Smooth muscle cell of the brain vasculature (primary cell): ENCODE data around the gene ATG7.

Experiments
- DNase-seq: peaks from one replicate; pipeline ENCODE4 v3.0.0-alpha.2; 2012; ENCODE audit warnings: low read depth, low spot score

ATG7 gene

DNA sequence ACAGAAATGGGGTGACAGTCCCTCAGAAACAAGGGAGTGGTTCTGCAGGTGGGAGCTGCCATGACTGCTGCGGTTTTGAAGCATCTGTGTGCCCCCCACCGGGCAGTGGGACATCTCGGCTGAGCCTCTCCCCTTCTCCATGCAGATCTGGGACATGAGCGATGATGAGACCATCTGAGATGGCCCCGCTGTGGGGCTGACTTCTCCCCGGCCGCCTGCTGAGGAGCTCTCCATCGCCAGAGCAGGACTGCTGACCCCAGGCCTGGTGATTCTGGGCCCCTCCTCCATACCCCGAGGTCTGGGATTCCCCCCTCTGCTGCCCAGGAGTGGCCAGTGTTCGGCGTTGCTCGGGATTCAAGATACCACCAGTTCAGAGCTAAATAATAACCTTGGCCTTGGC is 282.5 kb downstream of the ATG7 start:
- DNase-seq = no peak

DNA sequence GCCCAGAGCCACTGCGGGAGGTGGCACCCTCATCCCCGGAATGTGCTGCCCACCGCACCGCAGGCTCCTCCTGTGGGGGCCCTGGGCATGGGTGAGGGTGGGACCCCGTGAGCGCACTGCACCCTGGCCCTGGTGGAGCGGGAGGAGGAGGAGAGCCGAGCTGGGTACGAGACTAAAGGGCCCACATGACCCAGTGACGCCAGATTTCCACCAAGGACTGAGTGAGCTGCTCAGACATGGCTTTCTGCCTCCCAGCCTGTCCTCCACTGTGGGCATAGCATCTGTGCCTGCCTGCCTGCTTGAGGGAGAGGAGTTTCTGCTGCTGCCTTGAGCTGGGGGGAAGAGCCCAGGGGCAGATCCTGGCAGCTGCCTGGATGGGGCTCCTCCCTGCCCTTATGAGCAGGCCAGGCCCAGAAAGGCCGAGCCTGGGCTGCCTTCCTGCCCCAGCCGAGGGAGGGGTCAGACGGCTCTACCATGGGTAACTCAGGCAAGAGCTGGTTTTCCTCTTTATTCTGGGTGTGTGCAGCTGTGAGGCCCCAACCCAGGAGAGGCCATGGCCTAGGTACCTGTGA is 283.1 kb downstream of the ATG7 start:
- no peak for DNase-seq

DNA sequence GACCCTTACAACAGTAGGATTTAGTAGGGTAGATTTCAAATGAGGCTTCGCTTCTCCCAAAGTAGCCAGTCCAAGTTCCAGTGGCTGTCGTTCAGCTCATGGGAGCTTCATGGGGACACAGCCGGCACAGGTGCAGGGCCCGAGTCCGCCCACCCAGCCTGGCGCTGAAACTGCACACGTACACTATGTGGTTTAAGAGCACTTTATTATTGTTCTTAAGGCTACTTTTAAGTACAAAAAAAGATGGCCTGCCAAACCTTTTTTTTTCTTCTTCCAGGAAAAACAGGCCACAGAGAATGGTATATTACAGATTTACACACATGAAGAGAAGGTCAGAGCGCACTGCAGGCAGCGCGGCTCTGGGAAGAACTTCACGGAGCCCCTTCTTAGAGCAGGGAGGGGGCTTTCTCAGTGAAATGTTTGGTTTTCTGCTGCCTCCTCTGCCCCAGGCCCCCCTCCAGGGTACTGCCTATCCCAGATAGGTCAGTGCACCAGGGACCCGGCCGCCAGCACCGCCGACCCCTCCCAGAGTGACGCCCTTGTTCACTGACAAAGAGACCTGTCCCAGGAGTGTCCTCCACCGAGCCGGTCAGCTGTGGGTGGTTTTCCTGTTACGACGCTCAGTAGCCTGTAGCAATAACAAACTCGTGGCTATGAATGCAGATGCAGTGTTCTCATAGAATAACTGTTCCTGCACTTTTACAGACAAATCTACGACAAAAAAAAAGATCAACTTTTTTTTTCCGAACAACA is 283.9 kb downstream of the ATG7 start:
- no peak for DNase-seq

DNA sequence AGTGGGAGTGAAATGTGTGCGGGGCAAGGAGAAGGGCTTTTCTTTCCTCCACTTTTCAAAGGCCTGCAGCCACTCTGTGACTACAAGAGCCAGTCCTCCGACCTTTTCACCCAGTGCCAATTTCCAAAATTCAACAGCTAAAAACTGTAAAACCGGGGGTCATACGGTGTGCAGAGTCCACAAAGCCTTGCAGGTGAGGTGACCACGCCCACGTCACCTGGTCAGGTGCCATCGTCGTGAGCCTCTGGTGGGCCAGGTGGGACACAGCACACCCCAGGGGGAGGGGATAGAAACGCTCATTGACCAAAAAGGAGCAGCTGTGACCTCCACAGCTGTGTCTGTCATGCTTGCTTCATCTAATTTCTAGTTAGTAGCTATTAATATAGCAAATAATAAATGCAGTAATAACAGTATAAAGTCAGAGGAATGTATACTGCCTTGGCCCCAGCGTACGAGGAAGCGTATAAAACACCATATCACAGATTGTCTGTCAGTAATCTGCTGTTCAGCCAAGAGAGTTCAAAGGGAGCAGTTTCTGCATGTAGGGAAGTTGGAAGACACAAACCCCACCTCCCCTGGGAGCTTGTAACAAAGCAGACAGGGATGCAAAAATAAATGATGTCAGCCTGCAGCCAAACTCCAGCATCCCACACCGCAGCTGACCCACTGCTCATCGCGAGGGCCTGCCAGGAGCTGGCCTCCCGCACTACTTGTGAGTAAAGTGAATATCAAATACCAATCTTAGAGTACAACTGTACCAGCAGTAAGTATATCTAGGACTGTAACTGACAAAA is 284.9 kb downstream of the ATG7 start:
- DNase-seq = peak; percentile 93

DNA sequence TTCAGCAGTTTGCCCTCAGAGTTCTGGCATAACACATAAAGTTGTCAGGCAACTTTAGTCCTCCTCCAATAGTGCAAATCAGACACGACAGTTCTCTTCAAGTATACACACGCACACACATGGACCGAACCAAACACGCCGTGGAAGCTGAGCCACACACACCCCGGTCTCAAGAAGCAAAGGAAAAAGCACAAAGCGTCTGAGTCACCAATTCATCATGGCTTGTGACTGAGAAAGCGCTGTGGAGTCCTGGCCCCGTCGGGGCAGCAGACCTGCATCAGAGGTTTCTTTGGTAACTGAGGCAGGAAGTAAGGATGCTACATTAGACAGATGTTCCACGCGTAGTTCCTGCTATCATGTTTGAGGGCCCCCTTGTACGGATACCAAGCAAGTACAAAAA is 285.8 kb downstream of the ATG7 start:
- DNase-seq = no peak

DNA sequence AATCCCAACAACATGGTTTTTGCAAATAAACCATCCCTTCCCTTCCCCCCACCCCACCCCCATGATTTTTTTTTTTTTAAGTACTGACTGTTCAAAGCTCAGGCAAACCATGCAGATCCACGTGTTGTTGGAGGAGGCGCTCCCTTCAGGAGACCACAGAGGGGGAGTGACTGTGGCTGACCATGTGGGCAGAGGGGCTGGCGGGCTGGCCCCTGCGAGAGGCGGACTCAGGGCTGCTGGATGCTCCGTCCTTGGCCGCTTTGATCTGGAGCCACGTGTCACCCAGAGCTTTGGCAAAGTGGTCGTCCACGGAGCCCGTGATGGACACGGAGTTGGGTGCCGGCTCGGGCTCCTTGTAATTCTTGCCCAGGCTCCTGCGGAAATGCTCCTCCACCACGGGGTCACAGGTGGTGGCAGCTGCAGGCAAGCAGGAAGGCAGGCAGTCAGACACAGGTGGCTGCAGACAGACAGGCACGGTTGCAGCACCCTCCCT is 286.3 kb downstream of the ATG7 start:
- DNase-seq = no peak

DNA sequence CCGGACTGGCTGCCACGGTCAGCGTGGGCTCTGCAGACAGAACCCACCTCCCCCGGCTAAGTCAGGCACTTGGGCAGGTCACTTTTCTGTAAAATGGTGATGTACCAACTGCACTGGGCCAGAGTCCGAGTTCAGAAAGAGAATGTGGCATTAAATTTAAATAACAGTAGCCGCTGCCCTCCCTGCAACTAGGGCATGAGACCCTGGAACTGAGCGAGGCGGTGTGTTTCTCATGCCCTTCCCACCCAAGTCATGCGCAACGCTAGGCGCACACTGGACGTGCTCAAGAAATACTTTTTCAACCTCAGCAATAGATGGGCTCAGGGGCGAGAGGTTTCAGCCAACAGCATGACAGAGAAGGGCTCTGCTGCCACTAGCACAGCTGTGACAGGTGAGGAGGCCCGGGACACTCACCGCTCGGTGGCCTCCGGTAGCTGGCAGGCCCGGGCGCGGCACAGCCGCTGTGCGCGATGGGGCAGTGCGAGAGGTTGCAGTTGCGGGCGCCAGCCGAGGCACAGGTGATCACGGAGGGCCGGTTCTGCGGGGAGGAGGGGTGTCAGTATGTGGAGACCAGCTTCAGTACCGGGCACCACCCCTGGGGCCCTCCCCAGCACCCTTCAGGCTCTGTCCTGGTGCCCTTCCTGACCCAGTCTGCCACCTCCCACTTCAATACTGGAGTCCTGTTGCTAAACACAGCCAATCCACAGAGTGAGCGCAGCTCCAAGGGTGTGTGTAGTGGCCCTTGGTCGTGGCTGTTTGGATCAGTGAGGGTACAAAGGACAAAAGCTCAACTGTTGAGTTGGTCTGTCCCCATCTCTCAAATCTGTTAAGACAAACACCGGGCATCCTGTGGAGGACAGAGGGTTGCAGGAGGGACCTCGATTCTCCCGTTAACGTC is 287.0 kb downstream of the ATG7 start:
- DNase-seq = no peak

DNA sequence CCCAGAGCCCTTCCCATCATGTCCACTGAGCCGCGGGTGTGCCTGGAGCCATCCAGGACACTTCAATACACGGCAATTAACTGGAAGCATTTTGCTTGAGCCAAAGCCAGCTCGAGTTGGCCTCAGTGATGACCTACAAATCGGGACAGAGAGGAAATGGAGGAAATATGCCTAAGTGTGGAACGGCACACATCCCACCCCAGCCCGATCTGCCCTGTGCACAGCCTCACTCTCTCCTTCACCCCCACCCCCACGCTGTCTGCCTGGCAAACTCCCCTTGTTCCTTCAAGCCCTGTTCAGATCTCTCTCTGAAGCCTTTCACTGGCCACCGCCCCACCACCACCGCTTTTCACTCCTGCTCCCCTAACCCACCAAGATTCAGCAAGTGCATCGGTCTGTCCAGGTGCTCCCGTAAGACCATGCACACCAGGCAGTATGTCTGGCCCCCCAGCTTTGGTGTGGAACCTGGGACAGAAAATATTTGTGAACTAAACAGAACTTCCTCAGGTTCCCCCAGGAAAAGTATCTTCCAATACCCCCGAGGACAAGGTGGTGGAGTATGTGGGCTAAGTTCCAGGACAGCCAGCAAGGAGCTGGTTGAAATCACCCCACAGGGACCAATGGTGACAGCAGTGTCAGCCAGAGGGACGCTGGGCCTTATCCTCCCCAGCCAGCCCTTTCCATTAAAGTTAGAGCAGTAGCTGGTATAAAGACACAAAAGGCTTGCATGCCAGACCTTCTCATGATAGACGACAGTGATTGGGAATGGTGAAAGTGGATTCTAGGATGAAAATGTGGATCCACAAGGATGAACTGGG is 287.8 kb downstream of the ATG7 start:
- DNase-seq = no peak

DNA sequence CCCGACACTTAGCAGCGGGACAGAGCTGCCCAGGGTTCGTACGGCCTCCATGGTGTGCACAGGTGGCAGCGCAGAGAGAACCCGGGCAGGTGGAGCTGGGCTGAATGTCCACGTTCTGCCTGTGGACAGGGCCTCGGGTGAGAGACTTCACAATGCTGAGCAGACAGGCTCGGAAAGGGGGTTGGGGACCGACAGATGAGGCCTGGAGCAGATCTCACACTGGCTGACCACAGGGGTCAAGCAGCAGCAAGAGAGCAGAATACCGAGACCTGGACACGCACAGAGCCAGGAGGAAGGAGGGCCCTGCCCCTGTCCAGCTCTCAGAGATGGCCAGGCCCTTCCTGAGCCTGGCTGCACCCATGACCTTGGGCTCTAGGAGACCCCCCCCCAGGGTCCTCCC is 288.5 kb downstream of the ATG7 start:
- no peak for DNase-seq

DNA sequence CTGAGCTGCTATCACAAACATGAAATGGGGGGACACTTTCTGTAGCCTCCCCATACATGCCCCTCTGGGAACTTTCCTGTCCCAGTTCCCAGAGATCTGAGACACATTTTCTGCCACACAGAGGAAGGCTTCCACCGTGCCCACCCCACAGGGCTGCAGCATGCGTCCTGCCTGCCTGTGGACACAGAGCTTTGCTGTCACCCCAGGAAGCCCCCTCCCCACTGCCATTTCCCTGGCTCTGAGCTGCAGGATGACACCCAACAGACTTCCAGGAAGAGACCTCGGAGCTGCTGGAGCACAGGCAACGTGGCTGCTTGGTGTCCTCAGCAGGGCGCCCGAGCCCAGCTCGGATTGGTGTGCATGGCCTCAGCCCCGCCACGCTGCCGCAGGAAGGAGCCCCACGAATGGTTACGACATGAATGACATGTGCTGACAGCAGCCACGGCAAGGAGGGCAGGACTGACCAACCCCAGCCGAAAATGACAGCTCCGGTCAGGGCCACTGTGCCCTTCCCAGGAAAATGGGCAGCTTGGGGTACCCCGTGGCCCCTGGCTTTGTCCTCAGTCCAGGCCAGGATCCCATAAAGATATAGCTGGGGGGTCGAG is 290.2 kb downstream of the ATG7 start:
- DNase-seq = no peak

DNA sequence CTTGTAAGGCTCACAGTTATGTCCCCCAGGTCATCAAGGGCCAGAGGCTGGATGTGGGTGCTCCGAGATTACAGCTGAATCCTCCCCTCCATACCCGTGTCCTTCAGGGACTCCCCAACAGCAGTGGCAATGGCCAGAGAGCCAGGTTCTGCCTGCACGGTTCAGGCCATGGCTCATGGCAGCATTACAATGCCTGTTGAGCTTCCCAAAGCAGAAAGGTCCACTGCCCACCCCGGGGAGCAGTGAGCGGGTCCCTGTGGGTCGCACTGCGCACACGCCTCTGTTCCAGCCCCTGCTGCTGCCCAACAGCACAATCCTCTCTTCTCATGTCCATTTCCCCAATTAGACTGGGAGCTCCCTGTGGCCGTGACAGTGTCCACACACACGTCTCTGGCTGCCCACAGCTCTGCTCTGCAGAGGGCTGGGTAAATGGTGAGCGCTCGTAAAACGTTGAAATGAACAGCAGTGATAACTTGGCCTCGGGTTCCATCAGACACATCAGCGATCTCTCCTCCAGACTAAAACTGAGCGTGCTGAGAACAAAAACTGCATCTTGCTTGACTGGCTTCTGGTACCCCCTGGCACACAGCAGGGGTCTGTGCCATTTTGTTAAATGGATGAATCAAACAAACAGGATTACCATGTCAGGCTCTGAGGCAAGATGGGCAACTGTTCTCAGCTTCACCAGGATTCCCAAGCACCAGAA is 291.1 kb downstream of the ATG7 start:
- no peak for DNase-seq

DNA sequence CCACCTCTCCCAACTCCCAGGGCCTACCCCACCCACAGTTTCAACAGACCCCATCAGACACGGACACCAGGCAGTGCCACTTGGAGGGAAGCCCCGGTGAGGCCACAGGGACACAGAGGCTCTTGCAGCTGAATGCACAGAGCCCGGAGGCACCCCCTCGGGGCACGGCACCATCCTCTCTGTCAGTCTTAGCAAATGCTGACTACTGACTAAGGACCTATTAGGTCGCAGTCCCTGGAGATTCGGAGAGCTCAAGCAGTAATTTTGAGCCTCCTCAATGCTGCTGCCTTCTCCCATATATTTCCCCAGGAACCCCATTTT is 291.6 kb downstream of the ATG7 start:
- DNase-seq = no peak

DNA sequence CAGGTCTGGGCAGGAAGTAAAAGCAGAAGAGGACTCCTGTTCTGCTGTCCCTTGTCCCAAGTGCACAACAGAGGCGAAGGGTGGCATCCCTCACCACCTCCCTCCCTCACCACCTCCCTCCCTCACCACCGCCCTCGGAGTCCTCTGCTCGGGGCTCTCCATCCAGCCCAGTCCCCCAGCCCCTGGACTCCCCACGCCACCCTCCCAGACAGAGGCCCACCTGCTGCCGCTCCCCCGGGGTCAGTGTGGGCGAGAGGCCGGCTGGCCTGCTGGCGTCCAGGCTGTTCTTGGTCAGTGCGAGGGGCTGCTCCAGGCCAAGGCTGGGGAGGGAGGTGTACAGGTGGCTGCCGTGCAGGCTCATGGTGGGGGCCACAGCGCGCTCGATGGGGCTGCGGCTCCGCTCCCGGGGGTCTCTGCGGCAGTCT is 292.4 kb downstream of the ATG7 start:
- DNase-seq = no peak

DNA sequence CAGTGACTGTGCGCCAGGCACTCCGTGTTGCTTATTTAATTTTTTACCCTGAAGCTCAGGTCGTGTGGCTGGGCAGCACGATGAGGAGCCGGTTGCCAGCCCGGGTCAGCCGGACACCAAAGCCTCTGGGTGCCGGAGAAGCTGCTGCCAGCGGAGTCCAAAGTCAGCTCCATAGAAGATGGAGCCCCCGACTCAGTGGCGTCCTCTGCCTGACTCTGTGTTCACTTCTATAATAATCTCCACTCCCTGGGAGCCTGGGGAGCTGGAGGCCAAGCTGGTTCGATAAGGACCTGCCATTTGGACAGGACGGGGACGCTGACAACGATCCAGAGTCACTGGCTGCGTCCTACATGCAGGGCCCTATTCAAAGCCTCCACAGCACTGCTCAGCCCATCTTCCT is 292.9 kb downstream of the ATG7 start:
- no peak for DNase-seq

DNA sequence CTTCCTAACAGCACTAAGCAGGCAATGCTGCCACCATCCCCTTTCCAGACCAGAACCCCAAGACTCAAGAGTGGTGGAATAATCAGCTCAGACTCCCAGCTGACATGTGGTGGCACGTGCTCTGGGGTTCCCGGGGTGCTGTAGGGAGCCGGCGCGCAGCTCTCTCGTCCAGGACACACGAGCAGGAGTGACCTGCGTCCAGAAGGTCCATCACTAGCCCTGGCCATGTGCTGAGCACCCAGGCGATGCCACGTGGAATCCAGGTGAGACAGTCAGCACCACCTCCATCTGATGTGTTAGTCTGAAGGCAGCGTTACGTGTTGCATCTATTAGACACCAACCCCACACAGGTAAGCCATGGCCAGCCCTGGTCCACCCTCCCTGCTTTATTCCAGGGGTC is 293.3 kb downstream of the ATG7 start:
- no peak for DNase-seq

DNA sequence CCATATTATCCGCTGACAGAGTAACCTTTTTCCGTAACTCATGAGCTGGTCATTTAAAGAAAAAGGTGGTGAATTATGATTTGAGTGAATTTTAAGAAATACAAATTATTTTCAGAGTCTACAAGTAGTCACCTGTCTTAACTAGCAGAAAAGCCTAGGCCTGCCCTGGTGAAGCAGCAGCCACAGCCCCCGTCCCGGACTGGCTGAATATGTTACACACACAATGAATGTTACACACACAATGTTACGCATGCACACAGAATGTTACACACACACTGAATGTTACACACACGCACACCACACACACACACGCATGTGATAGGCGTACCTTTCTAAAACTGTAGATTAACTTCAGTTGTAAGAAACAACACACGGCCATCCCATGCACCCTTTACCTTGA is 293.7 kb downstream of the ATG7 start:
- no peak for DNase-seq

DNA sequence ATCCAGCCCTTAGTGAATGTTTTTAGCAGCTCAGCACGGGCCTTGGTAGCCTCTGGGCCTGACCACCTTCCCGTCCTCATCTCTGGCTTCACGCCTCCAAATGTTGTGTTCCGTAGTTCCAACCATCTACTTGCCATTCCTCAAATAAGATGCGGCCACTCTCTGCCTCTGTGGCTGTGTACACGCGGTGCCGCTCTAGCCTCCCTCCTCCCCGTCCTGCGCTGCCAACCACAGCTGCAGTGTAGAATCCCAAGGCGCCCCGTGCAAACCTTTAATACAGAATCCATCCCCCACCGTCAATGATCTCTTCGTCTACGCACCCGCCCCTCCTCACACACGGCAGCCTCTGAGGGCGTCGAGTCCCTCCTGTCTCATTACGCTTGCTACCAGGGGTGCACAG is 294.3 kb downstream of the ATG7 start:
- DNase-seq = no peak

DNA sequence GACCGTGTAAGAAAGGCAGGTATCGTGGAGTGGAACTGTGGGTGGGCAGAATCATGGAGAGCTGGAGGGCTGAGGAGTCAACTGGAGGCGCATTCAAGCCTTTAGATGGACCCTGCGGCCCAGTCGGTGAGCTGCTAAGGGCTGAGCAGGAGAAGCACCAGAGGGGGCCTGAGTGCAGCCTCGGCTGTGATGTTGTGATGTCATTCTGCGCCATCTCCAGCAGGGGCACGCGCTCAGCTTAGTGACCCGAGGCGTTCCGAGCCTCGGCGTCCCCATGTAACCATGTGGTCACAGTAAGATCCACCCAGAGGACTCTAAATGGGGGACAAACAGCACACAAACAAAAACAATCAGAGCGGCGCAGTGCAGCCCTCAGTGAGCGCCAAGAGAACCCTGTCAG is 294.7 kb downstream of the ATG7 start:
- DNase-seq = no peak

DNA sequence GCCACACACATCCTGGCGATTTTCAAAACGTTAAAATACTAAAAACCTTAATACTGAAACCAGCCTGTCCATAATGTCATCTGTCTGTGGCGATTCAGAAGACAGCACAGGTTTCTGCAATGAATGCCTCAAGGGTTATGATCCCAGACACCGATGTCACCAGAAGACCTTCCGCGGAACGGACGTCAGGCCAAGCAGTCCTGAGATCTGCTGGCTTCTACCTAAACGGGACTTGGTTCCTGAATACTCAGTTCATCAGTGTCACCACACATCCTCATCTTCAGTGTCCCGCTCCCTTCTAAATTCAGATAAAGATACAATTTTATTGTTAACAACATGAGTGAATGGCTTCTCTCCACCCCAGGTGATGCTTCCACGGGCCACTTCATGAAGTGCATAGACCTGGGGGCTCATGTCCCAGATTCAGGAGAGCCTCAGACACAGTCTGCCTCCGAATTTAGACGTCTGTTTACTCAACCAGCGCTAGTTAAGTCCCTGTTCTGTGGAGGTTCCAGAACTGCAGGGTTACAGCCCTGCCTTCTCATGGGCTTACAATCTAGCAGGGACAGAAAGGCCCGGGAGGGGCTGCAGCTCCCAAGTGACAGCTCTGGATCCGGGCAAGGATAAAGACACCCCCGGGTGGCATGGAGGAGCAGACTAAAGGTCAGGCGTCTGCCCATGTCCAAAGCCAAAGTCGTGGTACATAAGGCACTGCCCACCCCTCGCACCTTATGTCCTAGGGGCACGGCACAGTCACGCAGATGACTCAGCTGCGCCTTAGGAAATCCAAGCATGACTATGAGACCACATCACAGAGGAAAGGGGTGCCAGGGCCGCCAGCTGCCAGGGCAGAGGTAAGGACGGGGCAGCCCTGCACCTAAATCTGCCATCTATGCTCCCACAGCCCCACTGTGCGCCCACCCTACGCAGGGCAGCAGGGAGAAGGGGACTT is 295.6 kb downstream of the ATG7 start:
- DNase-seq = no peak
